ENCODE results near the gene PKMYT1. TPM values are rescaled to one million over a fixed set of nuclear protein-coding genes. Genes with fewer than 3 reads are reported as not detected.

Gene PKMYT1
- total RNA-seq (not detected), total RNA-seq (0.15 to 0.81 reads per million in 2 donors)

- DNase-seq (peak; percentile 94 to 97 (median 96)), ATAC-seq (peak; percentile 94)
- Mint-ChIP-seq H3K4me3 (peak within 1 kb of the TSS; percentile 86), H3K27ac (peak within 1 kb of the TSS; percentile 90), H3K4me1 (peaks cover 3% of the 10 kb centered on the region), H3K27me3 (no peaks in the 10 kb centered on the region), H3K36me3 (ENCODE audit: low read depth) (no peaks in the 10 kb centered on the region)
- H3K9me3 ChIP-seq (ENCODE audit: control insufficient read depth, low read length, poor library complexity, severe bottlenecking): no peaks in the 10 kb centered on the region
These were observed at the start of gene PKMYT1 for GRCh38 chr16:2980227-2981176. PKMYT1 (minus strand) TSS chr16:2980446; CDS start chr16:2979657, 789 bp downstream.

GRCh38 chr16:3029491-3030221 is 49.4 kb upstream of the PKMYT1 start:
- ATAC-seq (peak; percentile 39), DNase-seq (no peak)
- H3K27me3 Mint-ChIP-seq: peaks cover 43% of the 10 kb centered on the region
- H3K9me3 ChIP-seq (ENCODE audit: control insufficient read depth, low read length, poor library complexity, severe bottlenecking): no peaks in the 10 kb centered on the region
- H3K27ac Mint-ChIP-seq: peak overlapping the region; percentile 60
- H3K4me3 Mint-ChIP-seq: peak overlapping the region; percentile 86
- H3K36me3 Mint-ChIP-seq (ENCODE audit: low read depth): peaks cover 4% of the 10 kb centered on the region
- H3K4me1 Mint-ChIP-seq: peaks cover 18% of the 10 kb centered on the region

GRCh38 chr16:3028716-3029319 is 48.6 kb upstream of the PKMYT1 start:
- H3K9me3 ChIP-seq (ENCODE audit: control insufficient read depth, low read length, poor library complexity, severe bottlenecking): no peaks in the 10 kb centered on the region
- DNase-seq (no peak), ATAC-seq (no peak)
- H3K4me1 Mint-ChIP-seq: peaks cover 21% of the 10 kb centered on the region
- H3K36me3 Mint-ChIP-seq (ENCODE audit: low read depth): peaks cover 1% of the 10 kb centered on the region
- H3K27ac Mint-ChIP-seq: no peak overlapping the region
- H3K4me3 Mint-ChIP-seq: peak overlapping the region; percentile 66
- H3K27me3 Mint-ChIP-seq: peaks cover 34% of the 10 kb centered on the region

- H3K9me3 ChIP-seq (ENCODE audit: control insufficient read depth, low read length, poor library complexity, severe bottlenecking): no peaks in the 10 kb centered on the region
- peaks cover 28% of the 10 kb centered on the region for H3K27me3 Mint-ChIP-seq
- H3K4me1 Mint-ChIP-seq: peaks cover 24% of the 10 kb centered on the region
- peak overlapping the region; percentile 83 for H3K4me3 Mint-ChIP-seq
- H3K27ac Mint-ChIP-seq: no peak overlapping the region
- ATAC-seq (peak; percentile 44), DNase-seq (peak; percentile 85 to 92 (median 89))
- H3K36me3 Mint-ChIP-seq (ENCODE audit: low read depth): no peaks in the 10 kb centered on the region
These were observed 47.9 kb upstream of the PKMYT1 start for GRCh38 chr16:3027983-3028715.

GRCh38 chr16:3027489-3027795 is 47.2 kb upstream of the PKMYT1 start:
- Mint-ChIP-seq H3K4me3 (no peak overlapping the region), H3K27me3 (peaks cover 21% of the 10 kb centered on the region), H3K36me3 (ENCODE audit: low read depth) (no peaks in the 10 kb centered on the region), H3K4me1 (peaks cover 28% of the 10 kb centered on the region), H3K27ac (no peak overlapping the region)
- DNase-seq (no peak), ATAC-seq (no peak)
- no peaks in the 10 kb centered on the region for H3K9me3 ChIP-seq (ENCODE audit: control insufficient read depth, low read length, poor library complexity, severe bottlenecking)

GRCh38 chr16:3026609-3027488 is 46.6 kb upstream of the PKMYT1 start:
- Mint-ChIP-seq H3K36me3 (ENCODE audit: low read depth) (no peaks in the 10 kb centered on the region), H3K4me3 (no peak overlapping the region), H3K27me3 (peaks cover 15% of the 10 kb centered on the region), H3K4me1 (peaks cover 34% of the 10 kb centered on the region), H3K27ac (no peak overlapping the region)
- no peak for ATAC-seq
- DNase-seq: no peak
- no peaks in the 10 kb centered on the region for H3K9me3 ChIP-seq (ENCODE audit: control insufficient read depth, low read length, poor library complexity, severe bottlenecking)

GRCh38 chr16:3026003-3026378 is 45.7 kb upstream of the PKMYT1 start:
- DNase-seq (no peak), ATAC-seq (no peak)
- Mint-ChIP-seq H3K36me3 (ENCODE audit: low read depth) (no peaks in the 10 kb centered on the region), H3K4me1 (peaks cover 39% of the 10 kb centered on the region), H3K4me3 (no peak overlapping the region), H3K27ac (no peak overlapping the region), H3K27me3 (peaks cover 15% of the 10 kb centered on the region)
- no peaks in the 10 kb centered on the region for H3K9me3 ChIP-seq (ENCODE audit: control insufficient read depth, low read length, poor library complexity, severe bottlenecking)

GRCh38 chr16:3025032-3026002 is 45.1 kb upstream of the PKMYT1 start:
- no peaks in the 10 kb centered on the region for H3K9me3 ChIP-seq (ENCODE audit: control insufficient read depth, low read length, poor library complexity, severe bottlenecking)
- Mint-ChIP-seq H3K4me1 (peaks cover 39% of the 10 kb centered on the region), H3K27me3 (peaks cover 14% of the 10 kb centered on the region), H3K4me3 (peak overlapping the region; percentile 21), H3K27ac (no peak overlapping the region), H3K36me3 (ENCODE audit: low read depth) (no peaks in the 10 kb centered on the region)
- no peak for DNase-seq
- no peak for ATAC-seq

GRCh38 chr16:3023669-3024478 is 43.6 kb upstream of the PKMYT1 start, which contains the start of the genes HCFC1R1 and THOC6:
HCFC1R1 (minus strand) TSS chr16:3023942; CDS start chr16:3023941, 1 bp downstream.
THOC6 (plus strand) TSS chr16:3024035; CDS start chr16:3024327, 292 bp downstream.
- Mint-ChIP-seq H3K27me3 (peaks cover 2% of the 10 kb centered on the region), H3K36me3 (ENCODE audit: low read depth) (no peaks in the 10 kb centered on the region), H3K27ac (peak within 1 kb of the TSS; percentile 86), H3K4me3 (peak within 1 kb of the TSS; percentile 90), H3K4me1 (peaks cover 36% of the 10 kb centered on the region)
- ATAC-seq (peak; percentile 88), DNase-seq (peak; percentile 89 to 90 (median 90))
- H3K9me3 ChIP-seq (ENCODE audit: control insufficient read depth, low read length, poor library complexity, severe bottlenecking): no peaks in the 10 kb centered on the region

- Mint-ChIP-seq H3K27me3 (no peaks in the 10 kb centered on the region), H3K27ac (peak overlapping the region; percentile 86), H3K36me3 (ENCODE audit: low read depth) (no peaks in the 10 kb centered on the region), H3K4me3 (peak overlapping the region; percentile 90), H3K4me1 (peaks cover 34% of the 10 kb centered on the region)
- DNase-seq (no peak), ATAC-seq (no peak)
- no peaks in the 10 kb centered on the region for H3K9me3 ChIP-seq (ENCODE audit: control insufficient read depth, low read length, poor library complexity, severe bottlenecking)
These were observed 43.1 kb upstream of the PKMYT1 start for GRCh38 chr16:3023415-3023668.
